Esophagus muscularis mucosa (tissue), 4 donors: Measurements from ENCODE around the gene LCP2. TPM values are rescaled to one million over a fixed set of nuclear protein-coding genes. Genes with fewer than 3 reads are reported as not detected.

Source experiments
- DNase-seq: peaks from one replicate; pipeline ENCODE4 v3.0.0-alpha.2; 2017; ENCODE audit errors: extremely low spot score
- H3K27ac ChIP-seq, 4 donors: fragments of 200-600 bp; sonication (generic); replicated peaks in 1 of 4; 1 replicate in 3 of 4; 2 replicates in 1 of 4; pipeline ENCODE4 v1.5.1; 2016 to 2019; ENCODE audit warnings: mild to moderate bottlenecking in 1 of 4
- H3K27me3 ChIP-seq, 4 donors: fragments of 200-600 bp; sonication (generic); one replicate each; pipeline versions ENCODE4 v1.5.1 to v1.6.0; 2016 to 2019
- H3K36me3 ChIP-seq, 4 donors: fragments of 200-600 bp; sonication (generic); one replicate each; pipeline ENCODE4 v1.5.1; 2016 to 2019
- H3K4me1 ChIP-seq, 4 donors: fragments of 200-600 bp; sonication (generic); one replicate each; pipeline ENCODE4 v1.5.1; 2016 to 2019
- H3K4me3 ChIP-seq, 4 donors: fragments of 200-600 bp; sonication (generic); 1 replicate in 2 of 4; 2 replicates in 2 of 4; pipeline ENCODE4 v1.5.1; 2016 to 2019; ENCODE audit warnings: mild to moderate bottlenecking in 4 of 4, moderate library complexity in 1 of 4
- H3K9me3 ChIP-seq, 4 donors: fragments of 200-600 bp; sonication (generic); 1 replicate in 3 of 4; 2 replicates in 1 of 4; pipeline ENCODE4 v1.5.1; 2016 to 2019
- CTCF ChIP-seq, 3 experiments: fragments of 200-600 bp in 2 of 3; fragments of 450-650 bp in 1 of 3; sonication (generic) in 2 of 3; IDR thresholded peaks; one replicate each; pipeline ENCODE4 v1.5.1; 2017 to 2019; ENCODE audit warnings: antibody characterized with exemption in 3 of 3, mild to moderate bottlenecking in 2 of 3, moderate library complexity in 1 of 3
- EP300 ChIP-seq: sonication (generic); formaldehyde crosslinking; IDR thresholded peaks from one replicate; pipeline ENCODE4 v1.6.1; 2017; ENCODE audit warnings: antibody characterized with exemption
- POLR2A ChIP-seq: fragments of 450-650 bp; IDR thresholded peaks from one replicate; pipeline ENCODE4 v1.6.1; 2017; ENCODE audit warnings: antibody characterized with exemption, moderate library complexity, mild to moderate bottlenecking, low read depth
- POLR2AphosphoS5 ChIP-seq, 2 donors: sonication (generic); formaldehyde crosslinking; IDR thresholded peaks; one replicate each; pipeline ENCODE4 v1.6.1; 2017; ENCODE audit warnings: antibody characterized with exemption in 2 of 2
- WGBS: methylation state at CpG from one replicate; pipeline ENCODE4 v1.1.5; 2018; 5-methylcytosine and 5-hydroxymethylcytosine counted together
- intact Hi-C: fragments of 100-400 bp; cut with DNase I; formaldehyde crosslinking; loops from one replicate; pipeline ENCODE4 v1.15.1; 2023
- total RNA-seq, 4 donors: library from RNA; depleted of rRNA; stranded (reverse); fragments of >200 nt; gene quantifications; one replicate each; pipeline versions ENCODE4 v1.1.0 to v1.2.1, GENCODE V29; 2016

LCP2 gene
- total RNA-seq, 4 donors from 2014 or later = 6.8 to 20.4 (median 9.0) TPM

DNA sequence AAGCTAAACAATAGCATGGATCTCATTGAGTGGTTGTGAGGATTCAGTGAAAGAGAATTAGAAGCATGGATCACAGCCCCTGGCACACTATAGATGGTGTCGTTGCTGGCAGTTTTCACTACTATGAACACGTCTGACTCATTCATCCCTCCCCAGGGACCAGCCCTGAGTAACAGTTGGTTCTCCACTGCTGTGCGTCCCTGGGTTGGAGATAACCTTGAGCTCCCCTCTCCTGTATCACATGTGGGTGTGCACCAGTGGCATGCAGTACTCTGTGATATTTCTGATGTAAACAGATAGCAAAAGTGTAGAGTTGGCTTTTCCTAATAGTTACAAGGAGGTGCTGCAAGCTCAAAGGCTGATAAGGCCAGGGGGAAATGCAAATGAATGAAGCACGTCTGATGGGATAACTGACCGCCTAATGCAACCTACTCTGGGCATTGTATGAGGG is 8.8 kb upstream of the LCP2 start:
- 67% methylated on average over 5 of the region's 5 CpGs for WGBS
- H3K27me3 ChIP-seq = peaks cover 0 to 5% (median 0%) of the 10 kb centered on the region in 4 donors
- no peaks in the 10 kb centered on the region for H3K36me3 ChIP-seq
- peaks cover 28 to 57% (median 40%) of the 10 kb centered on the region in 4 donors for H3K4me1 ChIP-seq
- no peak for DNase-seq
- TF ChIP-seq POLR2AphosphoS5 (IDR thresholded peaks at IDR 0.05) (peak in 1 of 2 donors; percentile 32), POLR2A (no peak)
- no peaks in the 10 kb centered on the region for H3K9me3 ChIP-seq
- no peak overlapping the region for H3K4me3 ChIP-seq
- intact Hi-C loops = no loop called here
- peak overlapping the region in 2 of 4 donors; percentile 64 to 68 for H3K27ac ChIP-seq

GRCh38 chr5:170305646-170306025 is 8.1 kb upstream of the LCP2 start:
- DNase-seq = no peak
- no peaks in the 10 kb centered on the region for H3K36me3 ChIP-seq
- no peaks in the 10 kb centered on the region for H3K9me3 ChIP-seq
- 98% methylated on average over 3 of the region's 3 CpGs for WGBS
- H3K27ac ChIP-seq = no peak overlapping the region
- H3K27me3 ChIP-seq = no peaks in the 10 kb centered on the region
- TF ChIP-seq CTCF (IDR thresholded peaks at IDR 0.05) = no peak
- no peak for TF ChIP-seq POLR2AphosphoS5 (IDR thresholded peaks at IDR 0.05)
- TF ChIP-seq POLR2A = no peak
- no peak for TF ChIP-seq EP300
- intact Hi-C loops = no loop called here
- no peak overlapping the region for H3K4me3 ChIP-seq
- peaks cover 28 to 52% (median 39%) of the 10 kb centered on the region in 4 donors for H3K4me1 ChIP-seq

DNA sequence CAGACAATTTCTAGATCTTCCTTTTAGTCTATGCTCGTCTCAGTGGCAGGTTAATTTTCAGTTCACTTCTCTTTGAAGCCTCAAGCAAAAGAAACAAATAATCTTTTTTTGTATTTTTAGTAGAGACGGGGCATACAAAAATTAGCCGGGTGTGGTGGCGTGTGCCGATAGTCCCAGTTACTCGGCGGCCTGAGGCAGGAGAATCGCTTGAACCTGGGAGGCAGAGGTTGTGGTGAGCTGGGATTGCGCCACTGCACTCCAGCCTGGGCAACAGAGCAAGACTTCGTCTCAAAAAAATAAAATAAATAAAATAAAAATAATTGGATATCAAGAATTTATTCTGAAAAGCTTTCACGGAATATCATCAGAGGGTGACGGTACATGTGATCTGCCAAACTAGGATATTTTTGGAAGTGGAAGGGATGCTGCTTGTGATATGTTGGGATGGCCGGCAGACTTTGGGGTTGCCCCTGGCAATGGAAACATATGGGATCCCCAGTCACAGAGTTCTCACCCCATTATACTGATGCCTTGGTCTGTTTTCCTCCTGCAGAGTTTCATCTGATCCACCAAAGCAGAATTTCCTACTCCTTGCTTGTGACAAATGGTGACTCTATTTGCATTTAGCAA is 7.6 kb upstream of the LCP2 start:
- Histone ChIP-seq H3K9me3 (no peaks in the 10 kb centered on the region), H3K27me3 (no peaks in the 10 kb centered on the region), H3K4me1 (peaks cover 28 to 47% (median 39%) of the 10 kb centered on the region in 4 donors), H3K36me3 (no peaks in the 10 kb centered on the region), H3K4me3 (no peak overlapping the region), H3K27ac (no peak overlapping the region)
- 95% methylated on average over 13 of the region's 13 CpGs for WGBS
- intact Hi-C loops = no loop called here
- TF ChIP-seq EP300 = no peak
- no peak for TF ChIP-seq POLR2AphosphoS5 (IDR thresholded peaks at IDR 0.05)
- no peak for TF ChIP-seq CTCF (IDR thresholded peaks at IDR 0.05)
- TF ChIP-seq POLR2A = no peak
- DNase-seq = no peak

GRCh38 chr5:170303549-170303948 is 6.0 kb upstream of the LCP2 start:
- intact Hi-C loops = no loop called here
- peaks cover 27 to 41% (median 33%) of the 10 kb centered on the region in 4 donors for H3K4me1 ChIP-seq
- no peaks in the 10 kb centered on the region for H3K9me3 ChIP-seq
- H3K27ac ChIP-seq = no peak overlapping the region
- no peak overlapping the region for H3K4me3 ChIP-seq
- no peak for DNase-seq
- 88% methylated on average over 8 of the region's 8 CpGs for WGBS
- TF ChIP-seq POLR2AphosphoS5 (IDR thresholded peaks at IDR 0.05) (no peak), EP300 (no peak), POLR2A (no peak), CTCF (IDR thresholded peaks at IDR 0.05) (no peak)
- H3K36me3 ChIP-seq = no peaks in the 10 kb centered on the region
- H3K27me3 ChIP-seq = no peaks in the 10 kb centered on the region

- Histone ChIP-seq H3K4me1 (peaks cover 22 to 35% (median 28%) of the 10 kb centered on the region in 4 donors), H3K36me3 (no peaks in the 10 kb centered on the region), H3K27ac (peak overlapping the region in 2 of 4 donors; percentile 26 to 40), H3K4me3 (no peak overlapping the region), H3K9me3 (no peaks in the 10 kb centered on the region), H3K27me3 (no peaks in the 10 kb centered on the region)
- intact Hi-C loops = no loop called here
- 37% methylated on average over 15 of the region's 17 CpGs for WGBS
- DNase-seq = no peak
- no peak for TF ChIP-seq CTCF (IDR thresholded peaks at IDR 0.05)
- no peak for TF ChIP-seq POLR2AphosphoS5 (IDR thresholded peaks at IDR 0.05)
- TF ChIP-seq EP300 = no peak
- TF ChIP-seq POLR2A = no peak
Observed at GRCh38 chr5:170302653-170303501, 5.3 kb upstream of the LCP2 start.
